BLaER1 (cell line): ENCODE data around the gene ZNF428.
A peak's percentile ranks its signal among the peaks of the same experiment; 100 is the strongest.

Experiments used
- H3K27ac ChIP-seq: shearing (Covaris generic); formaldehyde crosslinking; 2 replicates; pipeline ENCODE4 v1.8.1; 2022
- H3K27me3 ChIP-seq: shearing (Covaris generic); formaldehyde crosslinking; 2 replicates; pipeline ENCODE4 v1.8.1; 2022
- H3K36me3 ChIP-seq: shearing (Covaris generic); formaldehyde crosslinking; 2 replicates; pipeline ENCODE4 v1.8.1; 2022
- H3K4me1 ChIP-seq: shearing (Covaris generic); formaldehyde crosslinking; 2 replicates; pipeline ENCODE4 v1.8.1; 2022
- H3K4me2 ChIP-seq: shearing (Covaris generic); formaldehyde crosslinking; 2 replicates; pipeline ENCODE4 v1.8.1; 2022
- H3K4me3 ChIP-seq: shearing (Covaris generic); formaldehyde crosslinking; 2 replicates; pipeline ENCODE4 v1.8.1; 2022
- H3K9ac ChIP-seq: shearing (Covaris generic); formaldehyde crosslinking; 2 replicates; pipeline ENCODE4 v1.8.1; 2022
- H3K9me3 ChIP-seq: shearing (Covaris generic); formaldehyde crosslinking; 2 replicates; pipeline ENCODE4 v1.8.1; 2022
- H4K20me1 ChIP-seq: shearing (Covaris generic); formaldehyde crosslinking; 2 replicates; pipeline ENCODE4 v1.8.1; 2022
- Cebpa-rat ChIP-seq: shearing (Covaris generic); IDR thresholded peaks from 2 replicates; pipeline ENCODE4 v1.8.1; 2022

The ZNF428 gene

GRCh38 chr19:43596842-43597461 lies 22.5 kb downstream of the ZNF428 start:
- peaks cover 46% of the 10 kb centered on the region; the same call in 1 of the 2 replicates for H4K20me1 ChIP-seq
- no peaks in the 10 kb centered on the region for H3K9me3 ChIP-seq

GRCh38 chr19:43595999-43596841 lies 23.2 kb downstream of the ZNF428 start, which contains the start of the genes IRGQ and ZNF576:
TSS of gene IRGQ (minus strand) at chr19:43596134. CDS start at chr19:43595338, 796 bp downstream.
TSS of gene ZNF576 (plus strand) at chr19:43596595. CDS start at chr19:43597109, 514 bp downstream.
- Histone ChIP-seq H3K27ac (peak within 1 kb of the TSS; percentile 94), H3K27me3 (no peaks in the 10 kb centered on the region), H4K20me1 (peaks cover 48% of the 10 kb centered on the region; the same call in 1 of the 2 replicates), H3K4me2 (peak within 1 kb of the TSS; percentile 99), H3K36me3 (peaks cover 59% of the 10 kb centered on the region), H3K4me1 (peaks cover 37% of the 10 kb centered on the region), H3K4me3 (peak within 1 kb of the TSS; percentile 82), H3K9ac (peak within 1 kb of the TSS; percentile 91), H3K9me3 (no peaks in the 10 kb centered on the region)
- no peak for TF ChIP-seq Cebpa-rat

More at GRCh38 chr19:43596842-43597461, 22.5 kb downstream of the ZNF428 start:
- peak overlapping the region; percentile 94 for H3K27ac ChIP-seq
- H3K9ac ChIP-seq, result peak overlapping the region; percentile 91
- peak overlapping the region; percentile 82 for H3K4me3 ChIP-seq
- peak overlapping the region; percentile 99 for H3K4me2 ChIP-seq
- no peak for TF ChIP-seq Cebpa-rat
- H3K4me1 ChIP-seq, result peaks cover 42% of the 10 kb centered on the region
- peaks cover 59% of the 10 kb centered on the region for H3K36me3 ChIP-seq
- no peaks in the 10 kb centered on the region for H3K27me3 ChIP-seq

- Histone ChIP-seq H3K4me3 (peak overlapping the region; percentile 82), H3K36me3 (peaks cover 59% of the 10 kb centered on the region), H4K20me1 (peaks cover 54% of the 10 kb centered on the region; the same call in 1 of the 2 replicates), H3K4me1 (peaks cover 40% of the 10 kb centered on the region), H3K27me3 (no peaks in the 10 kb centered on the region), H3K9me3 (no peaks in the 10 kb centered on the region), H3K9ac (peak overlapping the region; percentile 91), H3K27ac (peak overlapping the region; percentile 94), H3K4me2 (peak overlapping the region; percentile 98)
- TF ChIP-seq Cebpa-rat, result no peak
Observed at GRCh38 chr19:43595605-43595998, 23.8 kb downstream of the ZNF428 start.

- Histone ChIP-seq H4K20me1 (peaks cover 55% of the 10 kb centered on the region; the same call in 1 of the 2 replicates), H3K27me3 (no peaks in the 10 kb centered on the region), H3K4me3 (peak overlapping the region; percentile 82), H3K9me3 (no peaks in the 10 kb centered on the region), H3K9ac (peak overlapping the region; percentile 91), H3K27ac (peak overlapping the region; percentile 94), H3K4me2 (peak overlapping the region; percentile 98), H3K36me3 (peaks cover 59% of the 10 kb centered on the region), H3K4me1 (peaks cover 46% of the 10 kb centered on the region)
- no peak for TF ChIP-seq Cebpa-rat
Observed at GRCh38 chr19:43594710-43595604, 24.5 kb downstream of the ZNF428 start.

GRCh38 chr19:43594081-43594697 lies 25.2 kb downstream of the ZNF428 start:
- no peaks in the 10 kb centered on the region for H3K9me3 ChIP-seq
- peaks cover 59% of the 10 kb centered on the region for H3K36me3 ChIP-seq
- H3K27ac ChIP-seq, result peak overlapping the region; percentile 32; the same call in 1 of the 2 replicates
- H3K4me3 ChIP-seq, result peak overlapping the region; percentile 82
- H3K9ac ChIP-seq, result no peak overlapping the region
- peaks cover 47% of the 10 kb centered on the region; the same call in 1 of the 2 replicates for H4K20me1 ChIP-seq
- TF ChIP-seq Cebpa-rat, result no peak
- H3K27me3 ChIP-seq, result no peaks in the 10 kb centered on the region
- peak overlapping the region; percentile 98 for H3K4me2 ChIP-seq
- peaks cover 54% of the 10 kb centered on the region for H3K4me1 ChIP-seq

- TF ChIP-seq Cebpa-rat, result no peak
- Histone ChIP-seq H3K27me3 (no peaks in the 10 kb centered on the region), H3K9ac (no peak overlapping the region), H3K9me3 (no peaks in the 10 kb centered on the region), H3K27ac (no peak overlapping the region), H3K4me1 (peaks cover 45% of the 10 kb centered on the region), H3K4me3 (no peak overlapping the region), H4K20me1 (peaks cover 37% of the 10 kb centered on the region; the same call in 1 of the 2 replicates), H3K36me3 (peaks cover 55% of the 10 kb centered on the region), H3K4me2 (no peak overlapping the region)
Observed at GRCh38 chr19:43592800-43593350, 26.6 kb downstream of the ZNF428 start.

GRCh38 chr19:43591904-43592772 lies 27.3 kb downstream of the ZNF428 start:
- Histone ChIP-seq H3K27me3 (no peaks in the 10 kb centered on the region), H3K36me3 (peaks cover 55% of the 10 kb centered on the region), H3K4me2 (no peak overlapping the region), H3K4me3 (no peak overlapping the region), H3K27ac (no peak overlapping the region), H4K20me1 (peaks cover 37% of the 10 kb centered on the region; the same call in 1 of the 2 replicates), H3K9ac (no peak overlapping the region), H3K4me1 (peaks cover 38% of the 10 kb centered on the region), H3K9me3 (no peaks in the 10 kb centered on the region)
- no peak for TF ChIP-seq Cebpa-rat

- TF ChIP-seq Cebpa-rat, result no peak
- Histone ChIP-seq H3K9ac (no peak overlapping the region), H3K4me2 (peak overlapping the region; percentile 42), H4K20me1 (peaks cover 37% of the 10 kb centered on the region; the same call in 1 of the 2 replicates), H3K27ac (no peak overlapping the region), H3K9me3 (peaks cover 11% of the 10 kb centered on the region), H3K36me3 (peaks cover 75% of the 10 kb centered on the region), H3K27me3 (no peaks in the 10 kb centered on the region), H3K4me3 (no peak overlapping the region), H3K4me1 (peaks cover 58% of the 10 kb centered on the region)
Observed at GRCh38 chr19:43589678-43590077, 29.8 kb downstream of the ZNF428 start.
